Measurements from ENCODE around the gene CEBPE.
"Not testable (repeated sequence)": the region's sequence is repeated elsewhere in the genome, so short reads cannot be mapped to it uniquely, and the experiment has no call there.

The CEBPE gene

DNA sequence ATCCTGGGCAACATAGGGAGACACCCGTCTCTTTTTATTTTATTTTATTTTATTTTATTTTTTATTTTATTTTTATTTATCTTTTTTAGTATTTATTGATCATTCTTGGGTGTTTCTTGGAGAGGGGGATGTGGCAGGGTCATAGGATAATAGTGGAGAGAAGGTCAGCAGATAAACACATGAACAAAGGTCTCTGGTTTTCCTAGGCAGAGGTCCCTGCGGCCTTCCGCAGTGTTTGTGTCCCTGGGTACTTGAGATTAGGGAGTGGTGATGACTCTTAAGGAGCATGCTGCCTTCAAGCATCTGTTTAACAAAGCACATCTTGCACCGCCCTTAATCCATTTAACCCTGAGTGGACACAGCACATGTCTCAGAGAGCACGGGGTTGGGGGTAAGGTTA is 11.4 kb downstream of the CEBPE start:
- not testable (repeated sequence) for DNase-seq (ENCODE audit: low read depth, low spot score)

DNA sequence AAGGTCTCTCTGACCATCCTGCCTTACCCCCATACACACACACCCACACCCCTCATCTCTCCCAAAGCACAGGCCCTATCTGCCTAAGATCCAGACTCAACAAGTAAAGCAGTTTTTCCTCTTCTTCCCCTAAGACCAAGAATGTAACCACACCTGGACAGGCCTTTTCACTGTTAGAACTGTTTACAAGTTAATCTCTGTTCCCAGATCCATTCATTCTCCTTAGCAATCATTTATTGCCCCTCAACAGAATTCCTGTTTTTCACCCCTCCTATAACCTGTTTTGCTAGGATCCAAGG is 12.4 kb downstream of the CEBPE start:
- DNase-seq (ENCODE audit: low read depth, low spot score), result no peak
- no peak overlapping the region for H3K4me3 ChIP-seq (ENCODE audit: low read length)

More for the DNA sequence above, 11.4 kb downstream of the CEBPE start:
- not testable (repeated sequence) for H3K4me3 ChIP-seq (ENCODE audit: low read length)

DNA sequence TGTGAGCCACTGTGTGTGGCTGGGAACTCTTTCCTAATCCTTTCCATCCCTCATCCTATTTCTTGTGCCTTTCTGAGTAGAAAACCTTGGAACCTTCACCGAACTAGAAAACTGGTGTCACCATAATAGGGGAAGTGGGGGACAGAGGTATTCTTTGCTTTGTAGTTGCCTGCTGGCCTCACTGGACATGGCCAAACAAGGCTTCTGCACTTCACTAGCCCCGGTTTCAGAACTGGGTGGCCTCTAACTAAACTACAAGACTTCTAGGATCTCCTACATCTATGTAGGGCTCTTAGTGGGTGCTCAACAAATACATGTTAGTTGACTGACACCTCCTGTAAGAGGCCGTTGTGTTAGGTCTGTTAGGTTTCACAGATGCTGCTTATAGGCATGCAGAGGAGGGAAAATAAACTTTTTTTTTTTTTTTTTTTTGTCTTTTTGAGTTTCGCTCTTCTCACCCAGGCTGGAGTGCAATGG is 13.7 kb downstream of the CEBPE start:
- no peak overlapping the region for H3K4me3 ChIP-seq (ENCODE audit: low read length)
- no peak for DNase-seq (ENCODE audit: low read depth, low spot score)

DNA sequence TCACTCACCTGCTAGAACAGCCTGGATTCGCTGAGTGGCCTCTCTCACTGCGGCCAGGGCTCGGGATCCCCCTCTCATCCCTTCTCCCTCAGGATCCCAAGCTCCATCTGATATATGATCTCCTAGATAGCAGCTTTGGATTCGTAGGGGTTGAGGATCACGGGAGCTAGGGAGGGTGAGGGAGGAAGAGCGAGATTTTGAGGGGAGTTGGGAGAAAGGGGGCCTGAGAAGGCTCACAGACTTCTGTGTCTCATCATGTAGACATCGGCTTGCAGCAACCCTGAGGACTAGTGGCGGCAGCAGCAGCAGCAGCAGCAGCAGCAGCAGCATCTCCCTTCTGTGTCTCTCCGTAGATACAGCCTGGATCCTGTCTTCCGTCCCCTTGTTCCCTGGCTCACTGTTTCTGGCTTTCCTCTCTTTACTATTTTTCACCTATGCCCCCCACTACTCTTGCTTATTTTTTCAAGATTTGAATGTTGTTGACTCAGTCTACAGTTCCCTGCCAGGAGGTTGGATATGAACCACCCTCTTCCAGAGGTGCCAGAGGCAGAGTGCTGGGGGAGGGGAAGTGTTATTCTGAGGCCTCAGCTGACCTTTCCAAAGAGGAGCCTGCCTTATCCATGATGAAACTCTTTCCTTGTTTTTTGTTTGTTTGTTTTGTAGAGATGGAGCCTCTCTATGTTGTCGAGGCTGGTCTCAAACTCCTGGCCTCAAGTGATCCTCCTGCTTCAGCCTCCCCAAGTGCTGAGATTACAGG is 14.3 kb downstream of the CEBPE start, which contains the start of gene CIROP:
Gene CIROP, minus strand, starts transcription at position 399 of the 757 bp plus-strand sequence. Its CDS starts 69 bp downstream, at position 330.
- no peak within 1 kb of the TSS for H3K4me3 ChIP-seq (ENCODE audit: low read length)
- no peak for DNase-seq (ENCODE audit: low read depth, low spot score)

DNA sequence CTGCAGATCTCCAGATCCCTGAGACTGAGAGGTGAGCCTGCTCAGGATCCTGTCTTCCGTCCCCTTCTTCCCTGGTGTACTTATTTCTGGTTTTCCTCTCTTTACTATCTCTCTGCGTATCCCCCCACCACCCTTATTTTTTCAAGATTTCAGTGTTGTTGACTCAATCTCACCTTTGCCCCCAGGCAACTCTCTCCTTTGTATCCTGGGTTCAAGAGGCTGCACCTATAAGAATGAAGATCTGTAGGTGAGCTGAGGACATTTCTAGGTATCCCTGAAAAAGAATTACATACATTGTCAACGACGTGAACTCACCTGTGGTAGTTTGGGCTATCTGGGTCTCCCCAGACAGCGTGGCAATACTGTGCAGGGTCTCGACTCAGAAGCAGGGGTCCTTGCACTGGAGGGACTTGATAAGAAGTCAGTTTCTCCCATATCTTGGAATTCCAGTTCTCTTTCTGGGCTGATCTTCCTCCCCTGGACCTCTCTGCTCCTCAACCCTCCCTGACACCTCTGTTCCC is 14.9 kb downstream of the CEBPE start:
- DNase-seq (ENCODE audit: low read depth, low spot score), result no peak

DNA sequence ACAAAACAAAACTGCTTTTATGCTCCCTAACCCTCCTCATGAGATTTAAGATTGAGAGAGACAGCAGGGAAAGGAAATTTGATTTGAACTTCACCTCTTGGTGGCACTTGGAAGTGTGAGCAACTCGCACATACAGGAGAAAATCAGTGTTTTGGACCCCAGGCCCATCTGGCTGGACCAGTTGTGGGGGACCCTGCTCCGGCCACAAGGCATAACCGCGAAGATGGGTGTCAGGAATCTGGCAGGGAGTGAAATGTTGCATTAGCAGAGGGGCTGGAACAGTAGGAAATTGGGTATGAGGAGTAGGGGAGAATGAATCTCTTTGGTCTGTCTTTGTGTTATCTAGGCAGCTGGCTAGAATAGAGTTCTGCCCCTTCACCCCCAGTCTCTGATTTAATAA is 15.5 kb downstream of the CEBPE start:
- no peak overlapping the region for H3K4me3 ChIP-seq (ENCODE audit: low read length)
- DNase-seq (ENCODE audit: low read depth, low spot score), result no peak

More for the DNA sequence above, 14.9 kb downstream of the CEBPE start:
- H3K4me3 ChIP-seq (ENCODE audit: low read length), result no peak overlapping the region

DNA sequence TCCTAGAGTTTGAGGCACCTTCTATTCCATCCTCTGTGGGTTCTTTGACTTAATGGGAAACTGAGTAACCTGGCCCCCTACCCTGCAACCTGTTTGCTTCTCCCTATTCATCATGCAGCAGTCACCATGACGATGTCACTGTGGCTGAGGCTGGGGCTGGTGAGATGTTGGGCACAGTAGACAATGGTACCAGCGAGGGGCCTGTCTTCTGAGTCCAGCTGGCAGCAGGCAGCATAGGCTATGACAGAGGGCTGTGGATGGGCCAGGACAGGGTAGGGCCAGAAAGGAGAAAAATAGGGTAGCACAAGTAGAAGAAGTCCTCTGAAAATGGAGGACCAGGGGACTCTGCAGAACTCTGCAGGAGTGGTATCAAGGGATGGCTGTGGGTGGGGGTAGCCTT is 16.3 kb downstream of the CEBPE start:
- H3K4me3 ChIP-seq (ENCODE audit: low read length), result no peak overlapping the region
- DNase-seq (ENCODE audit: low read depth, low spot score), result no peak

DNA sequence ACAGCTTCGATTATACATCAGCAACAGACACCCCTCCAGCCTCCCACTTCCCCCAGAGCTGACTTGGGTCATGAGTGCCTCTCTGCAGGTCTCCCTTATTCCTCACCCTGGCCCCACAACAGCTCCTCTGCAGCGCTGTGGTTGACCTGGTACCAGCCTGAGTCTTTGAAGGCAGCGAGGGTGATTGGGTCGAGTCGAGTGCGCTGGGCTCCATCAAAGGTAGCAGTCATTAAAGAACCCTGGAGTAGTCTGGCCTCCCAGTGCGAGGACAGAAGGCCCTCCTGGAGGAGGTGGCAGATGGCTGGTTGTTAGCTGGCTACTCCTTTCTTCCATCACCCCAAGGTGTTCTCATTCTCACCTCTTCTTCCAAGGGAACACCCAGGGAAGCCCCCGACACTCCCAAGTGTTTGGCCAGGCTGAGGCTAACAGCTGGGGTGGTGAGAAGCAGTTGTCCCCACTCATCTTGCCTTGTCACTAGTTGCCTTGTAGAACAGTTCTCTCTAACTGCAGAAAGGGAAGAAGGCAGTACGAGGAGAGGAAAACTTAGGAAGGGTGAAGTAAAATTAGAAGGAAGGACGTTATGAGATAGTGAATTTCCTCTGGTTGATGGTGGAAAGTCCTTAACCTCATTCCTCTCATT is 16.9 kb downstream of the CEBPE start:
- DNase-seq (ENCODE audit: low read depth, low spot score), result no peak
- no peak overlapping the region for H3K4me3 ChIP-seq (ENCODE audit: low read length)

DNA sequence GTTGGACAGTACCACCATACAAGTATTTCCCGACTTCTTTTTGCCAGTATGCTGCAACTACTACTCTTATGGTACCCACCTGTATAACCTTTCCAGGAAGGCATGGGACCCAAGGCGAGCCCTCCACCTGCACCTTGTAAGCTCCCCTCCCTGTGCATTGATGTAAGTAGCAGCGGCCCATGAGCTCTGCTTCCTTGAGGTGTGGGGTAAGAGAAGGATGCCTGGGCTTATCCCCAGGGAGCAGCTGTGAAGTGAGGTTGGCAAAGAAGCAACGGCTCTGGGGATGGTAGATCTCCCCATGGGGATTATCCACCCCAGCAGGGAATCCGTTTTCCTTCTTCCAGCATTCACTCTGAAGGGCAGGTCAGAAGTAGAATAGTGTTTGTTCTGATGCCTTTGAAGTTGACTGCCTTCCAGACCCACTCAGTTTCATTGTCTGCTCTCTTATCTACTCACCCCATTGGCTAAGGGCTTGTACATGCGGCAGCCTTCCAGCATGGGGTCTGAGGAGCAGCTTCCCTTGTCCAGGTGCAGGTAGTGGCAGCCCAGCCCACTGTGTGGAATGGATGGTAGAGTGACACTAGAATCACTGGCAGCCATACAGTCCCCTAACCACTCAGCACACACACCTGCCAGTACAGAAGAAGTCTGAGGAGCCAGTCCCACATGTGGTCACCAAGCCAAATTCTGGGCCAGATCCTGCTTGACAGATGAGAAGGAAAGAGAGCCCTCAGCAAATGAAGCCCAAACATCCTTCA is 17.7 kb downstream of the CEBPE start:
- no peak for DNase-seq (ENCODE audit: low read depth, low spot score)

DNA sequence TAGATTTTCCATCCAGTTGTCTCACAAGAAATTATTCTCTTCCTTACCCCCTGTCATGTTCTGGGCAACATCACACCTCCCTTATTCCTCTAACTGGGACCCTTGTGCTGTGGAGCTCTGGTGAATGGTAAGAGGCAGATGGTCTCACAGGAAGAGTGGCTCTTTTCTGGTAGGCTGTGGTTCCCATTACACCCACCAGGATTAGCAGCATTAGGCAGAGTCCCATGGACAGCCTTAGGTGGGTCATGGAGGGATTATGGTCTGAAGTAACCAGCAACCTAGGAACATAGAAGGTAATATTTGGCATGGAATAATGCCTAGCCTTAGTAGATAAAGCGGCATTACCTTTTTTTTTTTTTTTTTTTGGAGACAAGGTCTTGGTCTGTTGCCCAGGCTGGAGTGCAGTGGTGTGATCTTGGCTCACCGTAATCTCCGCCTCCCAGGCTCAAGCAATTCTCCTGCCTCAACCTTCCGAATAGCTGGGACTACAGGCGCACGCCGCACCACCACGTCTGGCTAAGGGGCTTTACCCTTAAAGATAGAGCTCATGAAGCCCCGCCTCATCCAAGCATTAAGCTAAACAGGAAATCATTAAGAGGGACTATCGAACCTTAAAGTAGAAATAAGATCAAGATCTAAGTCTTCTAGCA is 19.7 kb downstream of the CEBPE start:
- H3K4me3 ChIP-seq (ENCODE audit: low read length), result no peak overlapping the region
- DNase-seq (ENCODE audit: low read depth, low spot score), result no peak

More for the DNA sequence above, 17.7 kb downstream of the CEBPE start:
- no peak overlapping the region for H3K4me3 ChIP-seq (ENCODE audit: low read length)

DNA sequence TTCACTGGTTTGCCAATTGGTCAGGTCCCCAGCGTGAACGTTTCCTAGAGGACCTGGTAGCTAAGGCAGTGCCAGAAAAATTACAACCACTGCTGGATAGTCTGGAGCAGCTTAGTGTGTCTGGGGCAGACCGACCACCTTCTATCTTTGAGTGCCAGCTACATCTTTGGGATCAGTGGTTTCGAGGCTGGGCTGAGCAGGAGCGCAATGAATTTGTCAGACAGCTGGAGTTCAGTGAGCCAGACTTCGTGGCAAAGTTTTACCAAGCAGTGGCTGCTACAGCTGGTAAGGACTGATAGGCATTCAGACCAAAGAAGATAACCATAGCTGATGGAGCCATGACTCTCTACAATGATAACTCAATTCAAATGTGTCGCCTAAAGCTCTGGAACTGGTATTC is 21.3 kb downstream of the CEBPE start:
- no peak overlapping the region for H3K4me3 ChIP-seq (ENCODE audit: low read length)
- DNase-seq (ENCODE audit: low read depth, low spot score), result no peak

DNA sequence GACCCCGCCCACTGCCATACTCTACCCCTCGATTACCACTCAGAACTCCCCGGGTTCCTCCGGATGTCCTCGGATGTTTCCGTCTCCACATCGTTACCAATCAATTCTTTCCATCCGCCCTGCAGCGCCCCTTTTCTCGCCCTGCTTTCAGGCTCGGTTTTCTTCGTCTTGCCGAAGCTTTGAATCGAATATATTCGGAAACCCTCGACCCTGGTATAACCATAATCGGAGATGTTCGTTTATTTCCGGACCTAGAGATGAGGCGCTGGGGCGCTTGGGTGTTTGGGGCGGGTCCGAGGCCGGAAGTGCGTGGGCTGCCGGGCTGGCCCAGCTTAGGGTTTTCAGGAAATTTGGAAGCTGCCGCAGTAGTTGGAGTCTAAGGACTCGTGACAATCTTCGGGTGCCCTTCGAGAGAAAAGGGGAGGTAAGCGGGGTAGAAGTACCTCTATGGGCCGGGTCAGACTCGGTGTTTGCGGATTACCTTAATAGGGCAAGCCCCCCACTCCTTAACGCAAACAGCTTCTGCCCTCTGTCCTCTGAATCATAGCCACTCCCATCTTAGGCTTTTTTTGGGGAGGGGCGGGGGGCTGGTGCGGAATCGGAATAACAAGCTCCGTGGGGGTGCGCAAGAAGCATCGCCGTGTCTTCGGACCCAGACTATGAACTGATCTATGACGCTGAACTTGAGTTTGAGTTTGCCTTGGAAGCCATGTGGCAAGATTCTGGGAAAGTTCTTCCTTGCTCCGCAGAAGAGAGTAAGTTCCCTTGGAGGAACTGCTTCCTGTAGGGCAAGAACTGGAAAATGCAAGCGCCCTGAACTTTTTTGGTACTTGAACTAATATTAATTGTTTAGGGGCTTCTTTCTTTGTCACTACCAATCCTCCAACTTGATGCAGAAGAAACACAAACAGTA is 23.6 kb downstream of the CEBPE start, which contains the start of gene C14orf119:
Gene C14orf119, plus strand, starts transcription at position 310 of the 913 bp plus-strand sequence. CDS start 2,154 bp downstream, outside the sequence.
- peak within 1 kb of the TSS; percentile 98 for H3K4me3 ChIP-seq (ENCODE audit: low read length)
- DNase-seq (ENCODE audit: low read depth, low spot score), result peak; percentile 100

DNA sequence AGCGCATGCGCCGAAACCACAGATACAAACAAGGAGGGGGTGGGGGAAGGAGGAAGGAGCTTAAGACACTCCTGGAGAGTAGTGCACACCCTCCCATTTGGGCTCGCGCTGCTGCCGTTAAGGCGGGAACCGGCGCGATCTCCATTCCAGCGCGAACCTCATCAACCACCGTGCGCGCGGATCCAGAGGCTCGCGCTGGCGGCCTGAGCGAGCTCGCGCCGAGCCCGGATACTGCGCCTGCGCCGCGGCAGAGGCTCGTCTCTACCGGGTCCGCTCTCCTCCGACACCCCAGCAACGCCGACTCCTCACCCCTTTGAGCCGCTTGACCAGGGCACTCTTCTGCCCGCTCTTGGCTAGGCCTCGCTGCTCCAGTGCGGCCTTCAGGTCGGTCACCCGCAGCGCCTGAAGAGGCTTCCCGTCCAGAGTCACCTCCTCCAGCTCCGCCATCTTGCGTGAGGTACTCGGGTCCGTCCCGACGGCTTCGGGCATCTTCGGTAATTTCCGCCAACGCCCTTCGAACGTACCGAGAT is 24.3 kb downstream of the CEBPE start, which contains the start of gene ACIN1:
Gene ACIN1, minus strand, starts transcription at position 471 of the 530 bp plus-strand sequence. Its CDS starts 24 bp downstream, at position 447.
- DNase-seq (ENCODE audit: low read depth, low spot score), result peak; percentile 93
- peak within 1 kb of the TSS; percentile 98 for H3K4me3 ChIP-seq (ENCODE audit: low read length)

DNA sequence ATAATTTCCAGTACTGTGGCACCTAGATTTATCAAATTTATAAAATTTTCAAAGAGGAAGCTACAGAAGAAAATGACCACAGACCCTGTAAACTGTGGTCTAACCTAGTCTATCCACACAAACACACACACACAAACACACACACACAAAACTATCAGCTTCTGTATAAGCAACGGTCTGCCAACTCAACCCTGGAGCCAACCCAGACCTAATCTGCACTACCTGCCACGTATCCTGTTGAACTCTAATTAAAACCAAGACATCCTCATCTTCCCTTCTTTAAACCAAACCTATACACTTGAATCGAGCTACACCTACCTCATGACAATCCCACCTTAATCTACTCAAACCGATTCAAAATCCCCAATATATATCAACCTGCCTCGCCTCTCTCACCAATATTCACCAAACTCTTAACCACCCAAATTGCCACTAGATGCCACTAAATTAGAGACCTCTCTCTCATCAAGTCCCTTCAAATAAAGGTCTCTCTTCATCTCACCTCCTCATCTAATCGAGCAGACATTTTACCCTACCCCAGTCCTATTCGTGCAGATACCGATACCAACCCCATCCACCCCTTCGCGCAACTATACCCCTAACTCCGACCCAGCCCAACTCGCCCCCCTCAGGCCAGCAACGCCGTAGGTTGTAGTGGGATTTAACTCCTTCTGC is 24.9 kb downstream of the CEBPE start:
- peak overlapping the region; percentile 98 for H3K4me3 ChIP-seq (ENCODE audit: low read length)
- DNase-seq (ENCODE audit: low read depth, low spot score), result no peak

DNA sequence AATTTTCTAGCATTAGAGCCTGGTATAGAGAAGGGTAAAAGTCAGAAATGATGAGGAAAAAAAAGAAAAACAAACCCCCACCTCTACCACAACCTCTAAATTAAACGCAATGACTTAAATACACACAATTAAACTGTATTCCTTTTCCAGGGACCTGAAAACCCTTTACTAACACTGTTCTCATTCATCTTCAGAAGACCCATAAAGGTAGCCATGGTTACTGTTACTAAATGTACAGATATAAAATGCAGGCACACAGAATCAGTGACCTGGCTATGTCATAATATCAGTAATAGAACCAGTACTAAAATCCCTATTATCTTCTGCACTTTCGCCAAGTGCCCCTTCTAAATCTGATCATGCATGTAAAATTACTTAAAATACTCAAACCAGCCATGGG is 25.5 kb downstream of the CEBPE start:
- DNase-seq (ENCODE audit: low read depth, low spot score), result no peak
- peak overlapping the region; percentile 98 for H3K4me3 ChIP-seq (ENCODE audit: low read length)

DNA sequence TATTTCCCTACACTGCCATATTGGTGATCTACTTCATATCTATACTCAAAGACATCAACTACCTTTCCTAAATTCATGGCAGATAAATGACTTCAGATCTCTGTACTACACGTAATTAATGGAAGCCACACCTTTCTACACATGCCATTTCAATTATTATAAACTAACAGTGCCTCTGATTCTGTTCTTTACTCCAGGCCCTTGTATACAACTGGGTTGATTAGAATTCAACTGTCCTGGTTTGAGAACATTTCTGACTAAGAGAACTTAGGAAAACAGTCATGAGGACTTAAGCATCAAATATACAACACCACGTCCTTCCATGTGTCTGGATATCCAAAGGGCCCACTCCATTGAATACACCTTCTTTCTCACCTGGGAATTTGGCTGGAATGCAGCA is 26.0 kb downstream of the CEBPE start:
- no peak overlapping the region for H3K4me3 ChIP-seq (ENCODE audit: low read length)

More for the DNA sequence above, 26.0 kb downstream of the CEBPE start:
- DNase-seq (ENCODE audit: low read depth, low spot score), result no peak

All from Jurkat, Clone E6-1 (cell line).